GM19463 (cell line): ENCODE results near the gene CNTNAP2.

Source experiments
- ATAC-seq: cut with Tn5 transposase; IDR thresholded peaks from one replicate; pipeline ENCODE4 v1.9.1; 2021; ENCODE audit warnings: mild to moderate bottlenecking, moderate library complexity; ENCODE audit not compliant: unreplicated experiment

CNTNAP2 gene

GRCh38 chr7:147183276-147183675, 1066.7 kb downstream of the CNTNAP2 start:
- ATAC-seq, result no peak

- ATAC-seq, result no peak
These were observed 1071.9 kb downstream of the CNTNAP2 start for GRCh38 chr7:147188467-147188866.

- no peak for ATAC-seq
These were observed 1076.9 kb downstream of the CNTNAP2 start for GRCh38 chr7:147193476-147193875.

- no peak for ATAC-seq
These were observed 1079.9 kb downstream of the CNTNAP2 start for GRCh38 chr7:147196481-147196880.

- no peak for ATAC-seq
These were observed 1080.4 kb downstream of the CNTNAP2 start for GRCh38 chr7:147197006-147197405.

GRCh38 chr7:147199868-147200267, 1083.3 kb downstream of the CNTNAP2 start:
- ATAC-seq, result no peak

- no peak for ATAC-seq
These were observed 1091.4 kb downstream of the CNTNAP2 start for GRCh38 chr7:147207988-147208387.

GRCh38 chr7:147231275-147231674, 1114.7 kb downstream of the CNTNAP2 start:
- ATAC-seq, result no peak

- ATAC-seq, result no peak
These were observed 1119.2 kb downstream of the CNTNAP2 start for GRCh38 chr7:147235645-147236382.

- no peak for ATAC-seq
These were observed 1123.9 kb downstream of the CNTNAP2 start for GRCh38 chr7:147240468-147240867.

GRCh38 chr7:147245274-147245673, 1128.7 kb downstream of the CNTNAP2 start:
- ATAC-seq, result no peak

- ATAC-seq, result no peak
These were observed 1133.4 kb downstream of the CNTNAP2 start for GRCh38 chr7:147249956-147250355.

GRCh38 chr7:147251751-147252325, 1135.2 kb downstream of the CNTNAP2 start:
- ATAC-seq, result no peak

- no peak for ATAC-seq
These were observed 1145.1 kb downstream of the CNTNAP2 start for GRCh38 chr7:147261693-147262092.

GRCh38 chr7:147265528-147265927, 1148.9 kb downstream of the CNTNAP2 start:
- no peak for ATAC-seq

- ATAC-seq, result no peak
These were observed 1159.5 kb downstream of the CNTNAP2 start for GRCh38 chr7:147276106-147276505.

GRCh38 chr7:147276783-147277370, 1160.3 kb downstream of the CNTNAP2 start:
- no peak for ATAC-seq

GRCh38 chr7:147279514-147279913, 1162.9 kb downstream of the CNTNAP2 start:
- no peak for ATAC-seq

GRCh38 chr7:147279964-147280374, 1163.4 kb downstream of the CNTNAP2 start:
- no peak for ATAC-seq

- ATAC-seq, result no peak
These were observed 1165.6 kb downstream of the CNTNAP2 start for GRCh38 chr7:147282204-147282603.

GRCh38 chr7:147296201-147296600, 1179.6 kb downstream of the CNTNAP2 start:
- ATAC-seq, result no peak

GRCh38 chr7:147296986-147297385, 1180.4 kb downstream of the CNTNAP2 start:
- ATAC-seq, result no peak
